Measurements from ENCODE around the gene SFMBT1. TPM values are rescaled to one million over a fixed set of nuclear protein-coding genes. Genes with fewer than 3 reads are reported as not detected.

The SFMBT1 gene
- total and polyA plus RNA-seq, 2 of the 8 experiments (the other 6 are each of a cell fraction or from before 2014, with no cell fraction given), result 8.1 to 16.8 TPM

DNA sequence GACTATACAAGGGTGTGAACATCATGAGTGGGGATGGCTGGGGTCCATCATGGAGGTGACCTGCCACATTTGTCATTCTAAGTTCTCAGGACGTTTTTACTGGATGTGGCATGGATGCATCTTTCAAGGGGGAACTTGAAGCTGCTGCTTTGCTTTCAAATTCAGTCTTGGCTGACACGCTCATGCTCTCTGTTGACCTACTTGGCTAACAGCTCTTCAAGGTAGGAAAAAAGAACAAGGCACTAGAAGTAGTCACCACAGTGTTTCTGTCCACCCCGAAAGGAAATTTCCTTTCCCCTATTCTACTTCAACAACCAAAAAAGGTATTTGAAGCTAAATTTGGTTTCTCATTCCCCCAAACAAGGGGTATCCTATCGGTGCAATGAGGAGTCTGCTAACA lies 163.5 kb downstream of the SFMBT1 start:
- H2AFZ ChIP-seq (ENCODE audit: low read length), result no peak overlapping the region
- ChIA-PET POLR2A (ENCODE audit: partially characterized antibody) (no interaction called here), CTCF (ENCODE audit: partially characterized antibody) (interaction anchor here (0.6 to 1.6 kb wide), 6 partner anchors 9 to 137 kb away, joined by 3 to 7 read pairs (median 4); no protein-coding TSS in a partner anchor)
- peaks cover 0 to 9% of the 10 kb centered on the region in 2 experiments; a peak in 2 of 4 replicates for H3K79me2 ChIP-seq (ENCODE audit: control insufficient read depth in 1 of 2, insufficient read depth in 2 of 2, low read length in 2 of 2)
- H3K27me3 ChIP-seq (replicated peaks in 1 of 4; ENCODE audit: control insufficient read depth in 3 of 4, extremely low read depth in 1 of 4, insufficient read depth in 3 of 4, low read length in 3 of 4), result no peaks in the 10 kb centered on the region
- H4K20me1 ChIP-seq (replicated peaks in 1 of 2; ENCODE audit: control insufficient read depth in 1 of 2, insufficient read depth in 2 of 2, low read length in 2 of 2), result peaks cover 0 to 3% of the 10 kb centered on the region in 2 experiments
- no peaks in the 10 kb centered on the region for H3K9me3 ChIP-seq (ENCODE audit: insufficient read depth in 2 of 2, low read depth in 1 of 2, low read length in 1 of 2)
- H3K79me1 ChIP-seq (ENCODE audit: low read depth, low read length), result peaks cover 5% of the 10 kb centered on the region
- H4K5ac ChIP-seq (ENCODE audit: insufficient read length, low read depth, low read length), result no peak overlapping the region
- TF ChIP-seq KDM1A (IDR thresholded peaks at IDR 0.05; ENCODE audit: borderline replicate concordance, low read length), result no peak
- no peak for TF ChIP-seq CEBPB (IDR thresholded peaks at IDR 0.05; ENCODE audit: low read depth, low read length)
- TF ChIP-seq, protein P1, sequence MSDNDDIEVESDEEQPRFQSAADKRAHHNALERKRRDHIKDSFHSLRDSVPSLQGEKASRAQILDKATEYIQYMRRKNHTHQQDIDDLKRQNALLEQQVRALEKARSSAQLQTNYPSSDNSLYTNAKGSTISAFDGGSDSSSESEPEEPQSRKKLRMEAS (IDR thresholded peaks at IDR 0.05), result no peak
- no peak for TF ChIP-seq RXRA (IDR thresholded peaks at IDR 0.05; ENCODE audit: insufficient read depth, low read depth, low read length)
- TF ChIP-seq, protein P2, sequence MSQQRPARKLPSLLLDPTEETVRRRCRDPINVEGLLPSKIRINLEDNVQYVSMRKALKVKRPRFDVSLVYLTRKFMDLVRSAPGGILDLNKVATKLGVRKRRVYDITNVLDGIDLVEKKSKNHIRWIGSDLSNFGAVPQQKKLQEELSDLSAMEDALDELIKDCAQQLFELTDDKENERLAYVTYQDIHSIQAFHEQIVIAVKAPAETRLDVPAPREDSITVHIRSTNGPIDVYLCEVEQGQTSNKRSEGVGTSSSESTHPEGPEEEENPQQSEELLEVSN (IDR thresholded peaks at IDR 0.05), result no peak
- no peak overlapping the region for H3K4ac ChIP-seq (replicated peaks; ENCODE audit: insufficient read length, low read depth, low read length)
- H3K4me1 ChIP-seq (replicated peaks in 1 of 4; ENCODE audit: control insufficient read depth in 3 of 4, insufficient read depth in 4 of 4, low read length in 3 of 4), result no peaks in the 10 kb centered on the region
- H3K23me2 ChIP-seq (ENCODE audit: low read depth, low read length), result no peaks in the 10 kb centered on the region
- no peak overlapping the region for H3K14ac ChIP-seq (ENCODE audit: insufficient read length)
- no peak overlapping the region for H2BK5ac ChIP-seq (ENCODE audit: low read depth, low read length)
- no peak overlapping the region for H2BK15ac ChIP-seq (ENCODE audit: low read length)
- no peak overlapping the region for H3K18ac ChIP-seq (ENCODE audit: extremely low read depth, low read length)
- H2AK5ac ChIP-seq (ENCODE audit: low read depth, low read length), result no peak overlapping the region
- no peak overlapping the region for H3K56ac ChIP-seq (replicated peaks; ENCODE audit: insufficient read length, low read depth, low read length)
- no peak for DNase-seq (ENCODE audit: low read depth in 1 of 2, low spot score in 2 of 2)
- FAIRE-seq, result no peak
- no peak overlapping the region for H3K4me3 ChIP-seq (ENCODE audit: extremely low read depth in 1 of 4, insufficient read depth in 2 of 4, low read depth in 3 of 4, low read length in 4 of 4)
- no peak overlapping the region for H3K23ac ChIP-seq (ENCODE audit: insufficient read length)
- H3K36me3 ChIP-seq (ENCODE audit: control insufficient read depth in 2 of 4, insufficient read depth in 4 of 4, low read length in 3 of 4), result peaks cover 0 to 3% (median 0%) of the 10 kb centered on the region in 4 experiments; a peak in 1 of 8 replicates
- H2BK120ac ChIP-seq (replicated peaks; ENCODE audit: low read depth, low read length), result no peak overlapping the region
- H2BK20ac ChIP-seq (ENCODE audit: low read length), result no peak overlapping the region
- no peak overlapping the region for H3K27ac ChIP-seq (ENCODE audit: low read depth, low read length)
- H4K91ac ChIP-seq (replicated peaks; ENCODE audit: insufficient read length, low read length), result no peak overlapping the region
- H3K9ac ChIP-seq (replicated peaks in 1 of 4; ENCODE audit: extremely low read depth in 1 of 4, low read depth in 3 of 4, low read length in 3 of 4), result no peak overlapping the region
- no peak overlapping the region for H3K4me2 ChIP-seq (ENCODE audit: insufficient read depth in 1 of 2, low read depth in 2 of 2, low read length in 2 of 2)
- no peak overlapping the region for H2BK12ac ChIP-seq (ENCODE audit: low read depth, low read length)
- no peak overlapping the region for H4K8ac ChIP-seq (ENCODE audit: extremely low read depth, insufficient read depth, low read length)
- 87% methylated on average over 4 of the region's 4 CpGs; no CpG with 5 or more reads in 1 of the 2 experiments for WGBS, 2 experiments (ENCODE audit: extremely low coverage in 1 of 2, insufficient coverage in 1 of 2, insufficient read length in 1 of 2, insufficient replicate concordance in 2 of 2, low coverage in 1 of 2, low lambda C conversion rate in 2 of 2, missing lambda C conversion rate in 1 of 2)
